Breast epithelium (tissue), 4 donors: ENCODE results near the gene PTPRU. TPM values are rescaled to one million over a fixed set of nuclear protein-coding genes. Genes with fewer than 3 reads are reported as not detected.

Source experiments
- DNase-seq, 2 donors: peaks; one replicate each; pipeline ENCODE4 v3.0.0-alpha.2; 2019; ENCODE audit warnings: low spot score in 2 of 2
- H3K27ac ChIP-seq, 2 donors: fragments of 200-600 bp; sonication (generic) in 1 of 2; one replicate each; pipeline ENCODE4 v1.5.1; 2016 to 2019; ENCODE audit warnings: mild to moderate bottlenecking in 1 of 2
- H3K27me3 ChIP-seq, 2 donors: fragments of 200-600 bp; sonication (generic) in 1 of 2; one replicate each; pipeline versions ENCODE4 v1.5.1 to v1.6.0; 2017 to 2019; ENCODE audit warnings: control low read depth in 1 of 2, mild to moderate bottlenecking in 1 of 2
- H3K36me3 ChIP-seq: fragments of 200-600 bp; one replicate; pipeline ENCODE4 v1.5.1; 2019
- H3K4me1 ChIP-seq, 2 donors: fragments of 200-600 bp; sonication (generic); one replicate each; pipeline ENCODE4 v1.5.1; 2016 to 2019; ENCODE audit warnings: control low read depth in 1 of 2
- H3K4me3 ChIP-seq, 3 donors: fragments of 200-600 bp; sonication (generic); 1 replicate in 2 of 3; 2 replicates in 1 of 3; pipeline ENCODE4 v1.5.1; 2016 to 2019; ENCODE audit warnings: mild to moderate bottlenecking in 3 of 3, moderate library complexity in 2 of 3
- H3K9me3 ChIP-seq, 2 donors: fragments of 200-600 bp; sonication (generic) in 1 of 2; one replicate each; pipeline ENCODE4 v1.5.1; 2016 to 2019; ENCODE audit warnings: control low read depth in 1 of 2
- POLR2A ChIP-seq: fragments of 450-650 bp; IDR thresholded peaks from one replicate; pipeline ENCODE4 v1.6.1; 2016; ENCODE audit warnings: antibody characterized with exemption, mild to moderate bottlenecking, moderate library complexity
- POLR2AphosphoS5 ChIP-seq, 3 donors: sonication (generic); formaldehyde crosslinking; IDR thresholded peaks; one replicate each; pipeline ENCODE4 v1.6.1; 2017; ENCODE audit warnings: antibody characterized with exemption in 3 of 3
- intact Hi-C: fragments of 100-400 bp; cut with DNase I; formaldehyde crosslinking; loops from one replicate; pipeline ENCODE4 v1.15.1; 2023; ENCODE audit warnings: low total_unique reads
- total RNA-seq, 3 donors: library from RNA; depleted of rRNA; stranded (reverse); fragments of >200 nt; gene quantifications; one replicate each; pipeline ENCODE4 v1.1.0, GENCODE V29; 2016
- TF ChIP-seq, protein P1 (sequence below), 3 donors: fragments of 450-650 bp; IDR thresholded peaks; one replicate each; pipeline ENCODE4 v1.5.1; 2016 to 2017; ENCODE audit warnings: antibody characterized with exemption in 3 of 3, mild to moderate bottlenecking in 3 of 3, moderate library complexity in 3 of 3

PTPRU gene
- total RNA-seq, 3 donors from 2014 or later = 16.0 to 33.1 (median 32.5) TPM

DNA sequence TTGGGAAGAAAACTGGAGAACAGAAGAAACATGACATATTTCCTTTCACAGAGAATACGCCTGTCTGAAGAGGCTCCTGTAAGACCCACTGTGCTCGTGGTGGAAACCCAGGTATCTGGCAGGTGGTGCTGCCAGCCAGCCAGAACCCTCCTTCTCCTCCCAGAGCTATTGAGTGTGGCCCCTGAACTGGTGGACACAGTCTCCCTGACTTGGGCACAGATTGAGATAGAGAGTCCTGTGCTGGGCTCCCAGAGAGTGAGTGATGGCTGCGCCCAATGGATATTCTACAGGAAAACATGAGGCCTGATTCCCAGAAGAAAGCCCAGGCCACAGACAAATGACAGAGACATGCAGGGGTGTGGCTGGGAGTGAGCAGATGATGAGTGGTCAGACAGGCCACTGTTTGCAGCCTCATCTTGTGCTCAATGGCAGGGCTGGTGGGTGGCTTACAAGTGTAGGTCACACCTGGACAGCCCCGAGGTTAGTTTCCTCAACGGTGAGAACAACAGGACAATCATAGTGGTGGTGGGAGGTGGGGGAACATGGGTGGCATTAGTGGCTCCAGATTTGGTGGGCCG lies 127.9 kb downstream of the PTPRU start:
- no peak for DNase-seq
- Histone ChIP-seq H3K27me3 (no peaks in the 10 kb centered on the region), H3K4me3 (no peak overlapping the region), H3K27ac (no peak overlapping the region), H3K36me3 (no peaks in the 10 kb centered on the region), H3K4me1 (no peaks in the 10 kb centered on the region), H3K9me3 (peaks cover 0 to 6% of the 10 kb centered on the region in 2 donors)
- no peak for TF ChIP-seq POLR2AphosphoS5 (IDR thresholded peaks at IDR 0.05)
- TF ChIP-seq, protein P1, sequence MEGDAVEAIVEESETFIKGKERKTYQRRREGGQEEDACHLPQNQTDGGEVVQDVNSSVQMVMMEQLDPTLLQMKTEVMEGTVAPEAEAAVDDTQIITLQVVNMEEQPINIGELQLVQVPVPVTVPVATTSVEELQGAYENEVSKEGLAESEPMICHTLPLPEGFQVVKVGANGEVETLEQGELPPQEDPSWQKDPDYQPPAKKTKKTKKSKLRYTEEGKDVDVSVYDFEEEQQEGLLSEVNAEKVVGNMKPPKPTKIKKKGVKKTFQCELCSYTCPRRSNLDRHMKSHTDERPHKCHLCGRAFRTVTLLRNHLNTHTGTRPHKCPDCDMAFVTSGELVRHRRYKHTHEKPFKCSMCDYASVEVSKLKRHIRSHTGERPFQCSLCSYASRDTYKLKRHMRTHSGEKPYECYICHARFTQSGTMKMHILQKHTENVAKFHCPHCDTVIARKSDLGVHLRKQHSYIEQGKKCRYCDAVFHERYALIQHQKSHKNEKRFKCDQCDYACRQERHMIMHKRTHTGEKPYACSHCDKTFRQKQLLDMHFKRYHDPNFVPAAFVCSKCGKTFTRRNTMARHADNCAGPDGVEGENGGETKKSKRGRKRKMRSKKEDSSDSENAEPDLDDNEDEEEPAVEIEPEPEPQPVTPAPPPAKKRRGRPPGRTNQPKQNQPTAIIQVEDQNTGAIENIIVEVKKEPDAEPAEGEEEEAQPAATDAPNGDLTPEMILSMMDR (IDR thresholded peaks at IDR 0.05) = no peak
- no peak for TF ChIP-seq POLR2A
- intact Hi-C loops = no loop called here

DNA sequence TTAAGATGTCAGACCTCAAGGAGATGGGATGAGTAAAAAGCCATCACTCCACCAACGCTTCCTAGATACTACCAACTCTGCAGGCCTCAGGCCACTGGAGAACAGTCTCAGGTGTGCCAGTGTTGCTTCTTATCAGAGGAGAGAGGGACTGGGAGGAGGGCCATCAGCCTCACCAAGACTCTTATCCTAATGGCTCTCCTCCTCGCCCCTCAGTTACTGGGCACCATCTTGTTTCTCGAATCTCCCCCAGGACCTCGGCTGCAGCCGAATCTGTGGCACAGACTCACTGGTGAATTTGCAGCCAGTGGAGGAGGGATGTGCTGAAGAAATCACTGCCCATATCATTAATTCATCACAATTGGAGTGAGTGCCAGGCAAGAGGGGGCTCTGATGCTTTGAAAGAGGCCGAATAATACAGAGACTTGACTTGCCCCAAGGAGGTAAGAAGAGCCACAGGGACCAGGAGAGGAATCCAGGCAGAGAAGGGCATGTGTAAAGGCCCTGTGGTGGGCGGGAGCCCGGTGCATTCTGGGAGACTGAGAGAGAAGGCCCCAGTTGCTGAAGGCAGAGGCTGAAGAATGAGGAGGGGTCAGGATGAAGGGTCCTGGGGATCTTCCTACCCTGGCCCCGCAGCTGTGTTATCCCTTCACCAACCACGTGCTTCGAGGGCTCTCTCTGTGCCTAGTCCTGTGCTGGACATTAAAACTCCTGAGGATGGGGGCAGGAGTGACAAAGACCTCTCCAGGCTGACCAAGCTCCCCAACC lies 129.8 kb downstream of the PTPRU start:
- TF ChIP-seq, protein P1 (IDR thresholded peaks at IDR 0.05) = no peak
- no peak for TF ChIP-seq POLR2A
- TF ChIP-seq POLR2AphosphoS5 (IDR thresholded peaks at IDR 0.05) = no peak
- H3K36me3 ChIP-seq = no peaks in the 10 kb centered on the region
- H3K27me3 ChIP-seq = peaks cover 0 to 6% of the 10 kb centered on the region in 2 donors
- intact Hi-C loops = no loop called here
- peaks cover 0 to 6% of the 10 kb centered on the region in 2 donors for H3K9me3 ChIP-seq
- H3K4me3 ChIP-seq = no peak overlapping the region
- no peak overlapping the region for H3K27ac ChIP-seq
- no peaks in the 10 kb centered on the region for H3K4me1 ChIP-seq
- no peak for DNase-seq

DNA sequence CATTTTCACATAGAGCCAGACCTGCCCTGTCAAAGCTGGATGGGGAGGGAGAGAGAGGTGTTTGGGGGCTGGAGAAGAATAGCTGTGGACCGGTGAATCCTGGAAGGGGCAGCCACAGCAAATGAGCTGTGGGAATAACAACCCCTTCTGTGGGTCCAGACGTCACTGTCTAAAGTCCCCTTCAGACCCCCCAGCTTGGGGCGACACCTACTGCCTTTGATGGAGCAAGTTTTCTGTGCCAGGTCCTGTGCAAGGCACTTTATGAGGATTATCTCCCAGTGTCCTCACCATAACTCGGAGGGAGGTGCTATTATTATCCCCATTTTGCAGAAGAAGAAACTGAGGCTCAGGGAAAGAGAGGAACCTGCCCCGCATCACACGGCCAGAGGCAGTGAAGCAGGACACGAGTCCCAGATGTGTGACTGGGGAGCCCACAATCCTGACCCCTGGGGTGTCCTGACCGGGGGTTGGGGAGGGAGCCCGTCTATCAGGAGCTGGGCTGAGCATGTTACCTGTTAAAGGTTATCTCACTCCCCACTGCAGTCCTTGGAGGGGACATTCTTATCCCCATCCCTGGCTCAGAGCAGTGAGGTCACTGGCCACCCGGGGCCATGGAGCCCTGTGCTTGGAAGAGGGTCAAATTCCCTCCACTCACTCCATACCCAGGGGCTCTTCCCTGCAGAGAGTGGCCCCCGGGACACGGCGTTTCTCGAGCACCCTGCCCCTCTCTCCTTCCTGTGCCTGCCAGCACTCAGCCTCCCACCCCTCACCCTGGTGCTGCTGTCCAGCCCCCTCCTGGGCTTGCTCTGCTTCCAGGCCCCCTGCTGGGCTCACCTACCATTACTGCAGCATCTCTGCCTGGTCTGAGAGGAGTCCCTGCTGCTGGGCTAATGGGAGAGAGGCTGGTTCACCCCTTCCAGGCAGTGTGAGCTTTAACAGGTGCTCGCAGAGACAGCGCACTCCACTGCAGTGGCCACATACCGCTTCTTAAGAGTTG lies 132.9 kb downstream of the PTPRU start:
- H3K27ac ChIP-seq = no peak overlapping the region
- H3K4me3 ChIP-seq = no peak overlapping the region
- no peak for TF ChIP-seq POLR2A
- H3K36me3 ChIP-seq = no peaks in the 10 kb centered on the region
- peaks cover 0 to 17% of the 10 kb centered on the region in 2 donors for H3K27me3 ChIP-seq
- H3K4me1 ChIP-seq = no peaks in the 10 kb centered on the region
- no peak for DNase-seq
- intact Hi-C loops = no loop called here
- H3K9me3 ChIP-seq = peaks cover 0 to 6% of the 10 kb centered on the region in 2 donors

DNA sequence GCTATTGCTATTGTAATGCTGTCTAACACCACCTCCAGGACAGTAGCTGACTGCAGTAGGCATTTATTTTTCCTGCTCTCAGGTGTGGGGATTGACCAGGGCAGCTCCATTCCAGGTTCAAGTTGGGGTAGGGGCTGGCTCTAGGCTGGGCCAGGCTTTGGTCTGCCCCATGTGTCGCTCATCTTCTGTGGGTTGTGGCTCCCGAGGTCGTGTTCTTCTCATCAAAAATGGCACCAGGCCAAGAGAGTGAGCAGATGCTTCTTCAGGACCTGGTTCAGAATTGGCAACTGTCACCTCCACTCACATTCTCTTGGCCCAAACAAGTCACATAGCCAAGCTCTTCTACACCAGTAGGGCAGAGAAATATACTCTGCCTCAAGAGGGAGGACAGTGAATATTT lies 133.7 kb downstream of the PTPRU start:
- H3K4me3 ChIP-seq = no peak overlapping the region
- H3K27ac ChIP-seq = no peak overlapping the region
- intact Hi-C loops = no loop called here
- H3K4me1 ChIP-seq = no peaks in the 10 kb centered on the region
- peaks cover 6% of the 10 kb centered on the region in 2 donors for H3K9me3 ChIP-seq
- H3K27me3 ChIP-seq = peaks cover 0 to 19% of the 10 kb centered on the region in 2 donors
- no peak for DNase-seq
- TF ChIP-seq POLR2A (no peak), POLR2AphosphoS5 (IDR thresholded peaks at IDR 0.05) (no peak)
- TF ChIP-seq, protein P1 (IDR thresholded peaks at IDR 0.05) = no peak
- no peaks in the 10 kb centered on the region for H3K36me3 ChIP-seq

DNA sequence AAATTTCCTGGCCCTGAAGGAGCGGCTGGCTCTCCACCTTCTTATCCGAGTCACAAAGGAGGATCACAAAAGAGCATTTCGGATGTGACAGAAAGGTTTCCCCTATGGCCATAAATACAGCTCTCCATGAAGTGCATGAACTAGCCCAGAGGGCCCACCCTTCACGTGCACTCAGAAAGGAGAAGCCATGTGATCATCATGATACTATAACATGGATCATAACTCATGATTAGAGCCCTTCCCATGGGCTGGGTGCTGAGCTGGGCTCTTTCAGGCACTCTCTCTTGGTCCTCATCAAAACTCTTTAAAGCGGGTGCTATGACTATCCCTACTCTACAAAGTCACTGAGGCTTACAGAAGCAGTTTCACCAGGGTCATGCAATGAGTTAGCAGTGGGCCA lies 135.0 kb downstream of the PTPRU start:
- Histone ChIP-seq H3K4me3 (no peak overlapping the region), H3K27ac (no peak overlapping the region), H3K27me3 (peaks cover 0 to 19% of the 10 kb centered on the region in 2 donors), H3K36me3 (no peaks in the 10 kb centered on the region), H3K4me1 (no peaks in the 10 kb centered on the region), H3K9me3 (peaks cover 6 to 17% of the 10 kb centered on the region in 2 donors)
- TF ChIP-seq, protein P1 (IDR thresholded peaks at IDR 0.05) = no peak
- TF ChIP-seq POLR2AphosphoS5 (IDR thresholded peaks at IDR 0.05) = no peak
- no peak for DNase-seq
- intact Hi-C loops = no loop called here
